ENCODE measurements around the gene DTWD1.

DNA sequence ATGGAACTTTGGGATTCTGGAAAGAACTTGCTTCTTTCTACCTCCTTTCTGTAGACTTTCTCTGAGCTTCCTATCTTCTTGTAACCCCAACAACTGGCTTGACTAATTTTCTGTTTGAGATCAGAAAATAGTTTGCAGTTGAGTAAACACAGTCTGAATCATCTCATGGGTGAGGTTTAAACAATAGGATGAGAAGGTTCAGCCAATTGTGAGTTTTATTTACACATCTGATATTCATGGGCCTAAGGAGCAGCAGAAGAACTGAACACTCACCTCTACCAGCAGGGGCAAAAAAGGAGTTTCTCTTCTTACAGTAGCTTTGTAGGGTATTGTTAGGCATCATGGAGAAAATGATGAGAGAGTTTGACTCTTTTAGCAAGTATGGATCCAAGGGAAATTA lies 54.2 kb downstream of the DTWD1 start:
- no peak for TF ChIP-seq POLR2AphosphoS5 (IDR thresholded peaks at IDR 0.05)
- TF ChIP-seq CTCF (IDR thresholded peaks at IDR 0.05), result no peak
- no peak for TF ChIP-seq POLR2A (IDR thresholded peaks at IDR 0.05)
